Right ventricle myocardium inferior (tissue), 1 donor: ENCODE results near the gene CDH18. TPM values are rescaled to one million over a fixed set of nuclear protein-coding genes. Genes with fewer than 3 reads are reported as not detected.
A peak's percentile ranks its signal among the peaks of the same experiment; 100 is the strongest.

Source experiments
- ATAC-seq: fragments of 200-7000 bp; cut with Tn5 transposase; one replicate; pipeline ENCODE4 v1.9.1; 2020; ENCODE audit warnings: mild to moderate bottlenecking, moderate library complexity
- DNase-seq: peaks from one replicate; pipeline ENCODE4 v3.0.0; 2021; ENCODE audit errors: missing footprints
- intact Hi-C: fragments of 100-400 bp; cut with DNase I; formaldehyde crosslinking; loops from one replicate; pipeline ENCODE4 v1.11.0; 2022
- total RNA-seq: library from RNA; stranded (reverse); fragmentation: NEBNext Ultra II Directional; extraction: Animal tissue kit (Norgen Biotek cat#: 25700); gene quantifications from one replicate; pipeline ENCODE4 v1.2.1, GENCODE V29; 2021
- donor health status: DM: no; HTN: yes; CAD: no; lungs with severe emphysema.

The CDH18 gene
- total RNA-seq, 1 donor from 2014 or later, result not detected

DNA sequence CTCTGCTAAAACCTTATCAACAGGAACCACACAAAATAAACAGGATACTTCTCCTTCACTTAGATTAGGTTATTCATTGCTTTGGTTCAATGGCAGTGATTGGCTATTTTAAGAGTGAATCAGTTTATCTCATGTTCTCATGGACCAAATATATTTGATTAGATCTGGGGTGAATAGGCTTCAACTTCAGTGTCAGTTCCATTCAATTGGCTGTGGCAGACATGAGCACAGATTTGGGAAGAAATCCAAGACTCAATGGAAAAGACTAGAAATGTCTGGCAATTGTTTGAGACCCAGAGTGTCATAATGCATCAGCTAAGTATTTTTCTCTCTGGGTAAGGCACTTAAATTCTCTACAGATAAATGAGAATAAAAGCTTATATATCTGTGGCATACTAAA lies 37.1 kb downstream of the CDH18 start:
- DNase-seq (no peak), ATAC-seq (no peak)
- intact Hi-C loops, result no loop called here

DNA sequence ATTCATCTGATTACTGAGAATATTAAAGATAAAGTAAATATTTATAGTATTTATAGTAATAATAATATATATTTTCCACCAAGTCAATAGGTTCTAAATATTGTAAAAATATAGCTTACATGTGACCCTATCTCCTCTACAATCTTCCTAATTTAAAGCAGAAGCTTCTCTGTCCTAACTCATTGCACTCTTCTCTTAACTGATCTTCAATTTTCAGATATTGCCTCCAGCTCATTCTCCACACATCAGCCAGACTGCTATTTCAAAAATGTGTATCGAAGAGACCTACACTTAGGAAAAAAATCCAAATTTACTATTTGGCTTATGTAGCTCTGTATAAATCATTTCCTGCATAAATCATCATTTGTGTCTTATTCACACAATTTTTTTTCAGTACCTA lies 47.8 kb downstream of the CDH18 start:
- ATAC-seq (no peak), DNase-seq (no peak)
- intact Hi-C loops, result no loop called here

- DNase-seq (no peak), ATAC-seq (no peak)
- intact Hi-C loops, result no loop called here
Observed at GRCh38 chr5:19930451-19930850, 57.5 kb downstream of the CDH18 start.

DNA sequence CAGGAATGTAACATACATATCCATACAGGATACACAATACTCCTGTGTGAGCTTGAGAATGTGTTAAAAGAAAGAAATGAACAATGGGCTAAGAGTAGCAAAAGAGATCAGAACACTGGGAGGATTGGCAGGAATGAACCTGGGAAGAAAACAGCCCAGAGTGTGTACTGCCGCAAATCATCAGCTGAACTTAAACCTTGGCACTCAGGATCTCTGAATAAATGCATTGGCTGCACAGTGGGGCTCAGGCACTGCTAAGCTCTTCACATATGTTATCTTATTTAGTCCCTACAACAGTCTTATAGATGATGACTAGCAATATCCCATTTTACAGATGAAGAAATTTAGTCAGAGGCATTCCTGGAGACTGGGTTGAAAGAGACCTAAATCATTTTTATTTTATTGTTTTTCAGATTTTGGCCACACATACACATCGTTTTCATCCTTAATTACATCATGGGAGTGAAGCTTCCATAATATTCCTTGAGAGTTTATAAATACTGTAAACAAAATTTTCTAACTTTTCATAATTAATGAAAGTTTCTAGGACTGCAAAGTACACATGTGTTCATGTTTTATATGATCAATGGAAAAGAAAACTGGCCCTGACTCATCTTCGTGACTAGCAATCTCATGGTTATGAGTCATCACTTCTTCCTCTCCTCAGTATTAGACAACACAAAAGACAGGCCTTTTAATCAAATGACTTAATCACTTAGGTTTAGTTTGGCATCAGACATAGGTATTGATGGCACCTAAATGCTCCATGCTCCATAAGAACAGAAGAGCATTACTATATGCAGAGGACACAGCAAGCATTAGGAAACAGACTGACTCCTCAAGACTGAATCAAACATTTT lies 59.2 kb downstream of the CDH18 start:
- ATAC-seq (no peak), DNase-seq (no peak)
- intact Hi-C loops, result no loop called here

DNA sequence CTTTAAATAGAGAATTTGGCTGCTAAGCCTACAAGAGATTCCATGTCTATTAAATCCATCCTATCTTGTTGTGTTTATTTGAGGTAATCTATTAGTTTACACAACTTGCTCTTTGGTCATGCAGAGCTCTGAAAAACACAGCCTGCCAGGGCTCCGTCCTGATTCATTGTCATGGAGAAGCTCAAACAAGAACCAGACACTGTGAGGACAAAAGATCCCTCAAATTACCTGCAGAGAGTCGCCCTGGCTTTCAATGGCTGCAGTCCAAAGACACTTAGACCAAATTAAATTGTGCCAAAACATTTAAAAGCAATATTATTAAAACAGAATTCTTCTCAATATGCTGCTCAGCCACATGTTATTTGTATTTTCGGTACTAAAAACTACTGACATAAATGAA lies 60.1 kb downstream of the CDH18 start:
- intact Hi-C loops, result no loop called here

DNA sequence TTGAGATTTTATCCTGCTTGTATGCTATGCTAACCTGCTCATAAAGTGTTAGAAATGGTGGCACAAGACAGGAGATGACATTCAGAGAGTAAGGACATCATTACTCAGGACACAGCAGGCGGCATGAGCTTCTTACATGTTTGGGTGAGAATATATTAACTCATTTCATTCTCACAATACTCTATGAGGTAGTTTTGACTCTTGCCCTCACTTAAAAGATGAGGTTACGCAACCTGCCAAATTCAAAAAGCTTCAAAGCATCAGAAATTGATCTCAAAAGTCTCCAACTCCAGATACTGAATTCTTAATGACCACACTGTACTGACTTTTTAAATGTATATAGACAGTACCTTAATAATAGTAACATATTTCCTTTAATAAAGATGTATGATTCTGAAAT lies 60.8 kb downstream of the CDH18 start:
- DNase-seq (no peak), ATAC-seq (no peak)
- intact Hi-C loops, result no loop called here

More for the DNA sequence above, 60.1 kb downstream of the CDH18 start:
- ATAC-seq (no peak), DNase-seq (no peak)

DNA sequence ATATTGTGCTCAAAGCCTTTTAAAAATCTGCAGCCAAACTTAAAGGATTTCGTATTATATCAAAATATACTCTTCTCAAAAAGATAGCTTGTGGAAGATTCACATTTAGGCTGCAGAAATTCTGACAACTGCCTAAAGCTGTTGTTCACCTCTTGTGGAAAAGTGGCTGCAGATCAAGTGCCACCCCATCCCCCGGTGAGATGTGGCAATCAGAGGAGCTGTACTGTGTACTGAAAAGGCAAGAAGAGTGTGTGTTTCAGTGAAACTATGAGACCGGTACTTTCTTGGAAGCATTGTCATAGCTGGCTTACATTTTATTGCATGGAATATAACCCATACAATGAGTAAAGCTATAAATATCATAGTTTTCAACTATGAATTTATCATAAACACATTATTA lies 64.3 kb downstream of the CDH18 start:
- intact Hi-C loops, result no loop called here
- DNase-seq (no peak), ATAC-seq (no peak)

GRCh38 chr5:19920761-19921160 lies 67.2 kb downstream of the CDH18 start:
- intact Hi-C loops, result no loop called here
- DNase-seq (no peak), ATAC-seq (no peak)

DNA sequence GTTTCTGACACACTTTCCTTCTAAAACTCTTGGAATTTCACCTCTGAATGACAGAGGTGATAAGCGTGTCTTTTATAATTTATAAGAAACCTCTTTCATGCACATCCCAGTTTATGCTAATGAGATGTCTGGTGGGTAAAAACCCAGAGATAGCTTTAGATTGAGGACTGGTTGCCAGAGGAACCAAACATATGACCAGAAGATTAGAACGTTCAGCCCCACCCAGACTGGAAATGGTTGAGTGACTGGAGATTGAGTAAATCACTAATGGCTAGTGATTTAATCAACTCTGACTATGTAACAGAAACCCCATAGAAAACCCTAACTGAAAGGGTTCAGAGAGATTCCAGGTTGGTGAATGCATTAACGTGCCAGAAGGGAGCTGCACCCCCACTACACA lies 69.2 kb downstream of the CDH18 start:
- intact Hi-C loops, result no loop called here
- no peak for ATAC-seq
- DNase-seq, result no peak

GRCh38 chr5:19917588-19918122 lies 70.3 kb downstream of the CDH18 start:
- ATAC-seq, result no peak
- intact Hi-C loops, result no loop called here
- DNase-seq, result no peak

- DNase-seq, result no peak
- no peak for ATAC-seq
- intact Hi-C loops, result no loop called here
Observed at GRCh38 chr5:19910136-19910535, 77.9 kb downstream of the CDH18 start.

DNA sequence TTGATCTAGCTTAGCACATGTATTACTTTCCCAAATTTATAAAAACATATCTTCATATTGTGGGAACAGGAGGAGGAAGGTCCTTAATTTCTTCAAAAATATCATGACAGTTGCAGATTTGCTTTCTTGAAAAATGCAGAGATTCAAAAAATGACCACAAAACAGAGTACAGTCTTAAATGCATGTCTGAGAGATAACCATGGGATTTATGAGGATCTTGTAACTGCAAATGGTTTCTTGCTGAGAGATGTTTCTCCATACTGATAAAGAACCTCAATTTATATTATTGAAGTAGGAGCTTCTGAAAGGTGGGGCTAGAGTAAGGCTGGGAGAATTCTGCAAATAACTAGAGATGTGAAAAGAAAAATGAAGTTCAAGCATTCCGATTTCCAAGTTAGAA lies 83.2 kb downstream of the CDH18 start:
- no peak for ATAC-seq
- intact Hi-C loops, result no loop called here
- DNase-seq, result no peak

DNA sequence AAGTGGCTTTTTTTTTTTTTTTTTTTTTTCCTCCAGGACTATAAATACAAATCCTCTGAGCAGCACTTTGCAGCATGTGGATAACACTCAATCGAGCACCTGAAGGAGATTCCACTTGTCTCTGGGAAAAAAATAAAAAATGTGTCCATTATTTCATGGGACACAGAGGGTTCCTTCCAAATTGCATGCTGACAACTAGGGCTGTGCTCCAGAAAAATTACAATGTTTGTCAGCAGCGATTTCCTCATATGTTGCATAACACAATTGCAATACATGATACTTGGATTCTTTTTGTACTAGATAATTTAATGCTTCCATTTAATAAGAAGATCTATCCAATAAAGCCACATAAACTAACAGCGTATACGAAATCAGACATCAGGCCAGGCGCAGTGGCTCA lies 84.4 kb downstream of the CDH18 start:
- no peak for ATAC-seq
- intact Hi-C loops, result no loop called here
- no peak for DNase-seq

DNA sequence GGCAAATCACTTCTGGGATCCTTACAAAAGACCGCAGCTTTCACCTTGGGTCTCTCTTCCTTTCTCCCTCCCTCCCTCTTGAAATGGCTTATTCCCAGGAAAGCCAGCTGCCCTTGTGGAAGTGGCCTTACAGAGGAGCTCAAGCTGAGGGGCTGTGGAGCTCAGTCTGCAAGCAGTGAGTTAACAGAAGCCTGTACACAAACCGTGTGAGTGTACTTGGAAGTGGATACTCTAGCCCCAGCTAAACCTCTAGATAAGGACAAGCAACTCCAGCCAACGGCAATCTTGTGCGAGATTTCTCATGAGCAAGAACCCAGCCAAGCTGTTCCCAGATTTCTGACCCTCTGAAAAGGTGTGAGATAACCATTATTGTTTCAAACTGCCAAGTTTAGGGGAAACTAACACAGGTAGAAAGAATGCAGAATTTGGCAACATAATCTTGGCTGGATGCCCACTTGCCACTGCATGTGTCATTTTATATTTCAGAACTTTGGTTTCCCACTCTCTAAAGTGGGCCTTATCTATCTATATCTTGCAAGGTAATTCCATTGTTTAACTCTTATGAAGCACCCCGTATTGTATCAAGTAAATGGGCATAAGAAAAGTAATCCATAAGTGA lies 85.6 kb downstream of the CDH18 start:
- ATAC-seq, result peak; percentile 28
- DNase-seq, result no peak
- intact Hi-C loops, result no loop called here

DNA sequence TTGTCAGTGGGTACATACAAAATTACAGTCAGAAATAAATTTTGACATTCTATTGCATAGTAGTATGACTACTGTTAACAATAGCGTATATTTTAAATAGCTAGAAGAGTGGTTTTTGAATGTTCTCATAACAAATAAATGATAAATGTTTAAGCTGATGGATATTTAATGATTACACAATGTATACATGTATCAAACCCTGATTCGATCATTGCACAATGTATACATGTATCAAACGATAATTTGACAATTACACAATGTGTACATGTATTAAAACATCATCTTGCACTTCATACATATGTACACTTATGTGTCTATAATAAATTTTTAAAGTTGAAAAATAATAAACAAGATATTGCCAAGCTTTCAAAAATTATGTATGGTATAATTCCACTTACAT lies 87.7 kb downstream of the CDH18 start:
- DNase-seq, result no peak
- intact Hi-C loops, result no loop called here
- no peak for ATAC-seq

DNA sequence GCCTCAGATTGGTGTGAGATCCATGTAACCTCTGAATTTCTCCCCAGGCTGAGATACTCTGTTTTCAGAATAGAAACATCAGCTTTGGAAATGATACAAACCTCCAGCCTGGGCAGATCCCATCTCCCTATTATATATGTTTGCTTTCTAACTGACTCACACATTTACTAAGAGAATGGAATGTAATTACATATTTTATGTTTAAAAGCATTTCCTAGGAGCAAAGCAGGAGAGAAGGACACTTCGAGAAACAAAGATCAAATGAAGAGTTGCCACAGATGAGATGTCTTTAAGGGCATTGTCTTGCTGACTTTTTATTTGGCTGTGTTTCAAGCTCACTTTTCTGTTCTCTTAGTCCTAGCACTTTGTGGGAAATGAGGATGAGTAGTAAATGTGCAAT lies 96.3 kb downstream of the CDH18 start:
- ATAC-seq, result no peak
- DNase-seq, result no peak
- intact Hi-C loops, result no loop called here

- DNase-seq (no peak), ATAC-seq (no peak)
- intact Hi-C loops, result no loop called here
Observed at GRCh38 chr5:19886123-19886917, 101.7 kb downstream of the CDH18 start.

DNA sequence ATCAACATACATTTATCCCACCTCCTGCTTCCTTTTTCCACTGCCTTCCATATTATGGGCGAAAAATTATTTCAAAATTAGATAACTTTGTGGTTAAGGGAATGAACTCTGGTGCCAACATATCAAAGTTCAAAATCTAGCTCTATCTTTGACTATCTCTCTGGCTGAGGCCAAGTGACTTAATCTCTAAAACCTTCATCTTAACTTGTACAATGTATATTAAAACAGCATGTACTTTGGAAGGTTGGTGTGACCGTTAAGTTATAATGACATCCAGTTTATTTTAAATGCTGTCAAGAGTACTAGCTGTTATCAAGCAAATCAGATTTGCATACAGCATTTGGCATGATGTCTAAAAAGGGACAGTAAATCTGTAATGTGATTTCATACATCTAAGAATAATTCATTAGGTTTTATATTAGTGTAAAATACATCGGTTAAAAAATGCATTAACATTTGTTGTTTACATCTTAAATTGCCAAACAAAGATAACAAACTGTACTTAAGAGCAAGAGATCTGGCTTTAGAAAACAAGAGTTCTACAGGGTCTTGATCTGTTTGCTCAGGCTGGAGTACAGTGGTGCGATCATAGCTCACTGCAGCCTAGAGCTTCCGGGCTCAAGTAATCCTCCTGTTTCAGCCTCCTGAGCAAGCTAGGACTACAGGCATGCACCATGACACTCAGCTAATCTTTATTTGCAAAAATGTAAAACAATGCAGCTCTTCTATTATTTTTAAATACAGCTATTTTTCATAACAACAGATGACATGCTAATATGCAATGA lies 102.8 kb downstream of the CDH18 start:
- intact Hi-C loops, result no loop called here
- ATAC-seq, result no peak
- no peak for DNase-seq
